Activated CD4-positive, alpha-beta T cell treated with anti-CD3 and anti-CD28 coated beads, Interleukin-2, amount 50 U/mL, for 48 hours (primary cell): ENCODE results near the gene PPP1R2.
A peak's percentile ranks its signal among the peaks of the same experiment; 100 is the strongest.
"Not testable (repeated sequence)": the region's sequence is repeated elsewhere in the genome, so short reads cannot be mapped to it uniquely, and the experiment has no call there.

ENCODE experiments used
- DNase-seq, 2 experiments: peaks; one replicate each; pipeline ENCODE4 v3.0.0-alpha.2; 2020

The PPP1R2 gene

DNA sequence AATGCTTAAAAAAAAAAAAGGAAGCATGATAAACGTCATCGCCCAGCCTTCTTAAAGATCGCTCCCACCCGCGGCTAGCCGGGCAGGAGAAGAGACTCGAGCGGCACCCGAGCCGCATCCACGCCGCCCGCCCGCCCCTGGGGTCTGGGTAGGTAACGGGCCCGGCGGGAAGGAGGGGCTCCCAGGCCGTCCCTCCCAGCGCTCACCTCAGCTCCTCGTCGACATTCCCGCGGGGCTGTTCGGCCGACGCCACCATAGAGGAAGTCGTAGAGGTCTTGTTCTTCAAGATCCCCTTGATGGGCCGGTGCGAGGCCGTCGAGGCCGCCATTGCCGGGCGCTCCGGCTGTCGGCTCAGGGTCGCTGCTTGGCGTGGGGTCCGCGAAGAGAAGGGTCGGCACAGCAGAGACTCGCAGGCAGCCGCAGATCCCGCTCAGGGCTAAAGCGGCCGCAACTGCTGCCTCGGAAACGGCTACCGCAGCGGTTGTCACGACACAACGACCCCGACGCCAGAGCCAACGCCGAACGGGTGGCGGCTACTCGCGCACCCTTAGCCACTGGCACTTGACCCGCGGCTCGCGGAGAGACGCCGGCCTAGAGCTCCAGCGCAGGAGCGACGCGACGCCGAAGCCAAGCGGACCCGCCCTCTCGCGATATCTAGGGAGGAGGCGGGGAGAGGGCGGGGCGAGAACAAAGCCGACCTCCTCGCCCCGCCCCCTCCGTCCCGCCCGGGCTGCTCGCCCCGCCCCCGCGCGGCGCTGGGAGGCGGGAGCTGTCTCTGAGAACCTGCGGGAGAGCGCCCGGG is at the start of gene PPP1R2:
TSS of gene PPP1R2 (minus strand) at position 628 of the 802 bp plus-strand sequence. CDS start at position 328, 300 bp downstream.
- peak; percentile 90 for DNase-seq

GRCh38 chr3:195591852-195592251 is 48.7 kb upstream of the PPP1R2 start:
- DNase-seq: no peak

- DNase-seq: no peak
These were observed 48.1 kb upstream of the PPP1R2 start for GRCh38 chr3:195591220-195591619.

GRCh38 chr3:195590381-195590780 is 47.3 kb upstream of the PPP1R2 start:
- DNase-seq: not testable (repeated sequence)

DNA sequence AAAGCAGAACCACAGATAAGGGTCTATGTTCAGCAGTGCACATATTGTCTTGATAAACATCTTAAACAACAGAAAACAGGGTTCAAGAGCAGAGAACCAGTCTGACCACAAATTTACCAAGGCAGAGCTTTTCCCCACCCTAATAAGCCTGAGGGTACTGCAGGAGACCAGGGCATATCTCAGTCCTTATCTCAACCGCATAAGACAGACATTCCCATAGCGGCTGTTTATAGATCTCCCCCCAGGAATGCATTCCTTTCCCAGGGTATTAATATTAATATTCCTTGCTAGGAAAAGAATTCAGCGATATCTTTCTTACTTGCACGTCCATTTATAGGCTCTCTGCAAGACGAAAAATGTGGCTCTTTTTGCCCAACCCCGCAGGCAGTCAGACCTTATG is 46.7 kb upstream of the PPP1R2 start:
- not testable (repeated sequence) for DNase-seq

DNA sequence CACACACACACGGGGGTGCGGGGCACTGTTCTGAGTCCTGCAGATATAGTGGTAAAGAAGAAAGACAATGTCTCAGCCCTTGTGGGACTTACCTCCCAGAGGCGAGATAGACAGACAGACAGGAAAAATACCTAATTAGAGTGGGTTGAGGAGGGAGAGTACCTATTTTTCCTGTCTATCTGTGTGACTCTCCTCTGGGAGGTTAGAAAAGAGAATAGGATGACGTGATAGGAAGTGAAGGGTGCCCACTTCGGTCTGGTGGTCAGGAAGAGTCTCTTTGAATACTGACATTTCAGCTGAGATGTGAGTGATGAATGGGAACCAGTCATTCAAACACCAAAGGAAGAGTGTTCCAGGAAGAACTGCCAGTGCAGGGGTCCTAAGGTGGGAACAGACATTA is 44.7 kb upstream of the PPP1R2 start:
- DNase-seq: peak; percentile 13 to 39

- no peak for DNase-seq
These were observed 44.3 kb upstream of the PPP1R2 start for GRCh38 chr3:195587406-195587805.

DNA sequence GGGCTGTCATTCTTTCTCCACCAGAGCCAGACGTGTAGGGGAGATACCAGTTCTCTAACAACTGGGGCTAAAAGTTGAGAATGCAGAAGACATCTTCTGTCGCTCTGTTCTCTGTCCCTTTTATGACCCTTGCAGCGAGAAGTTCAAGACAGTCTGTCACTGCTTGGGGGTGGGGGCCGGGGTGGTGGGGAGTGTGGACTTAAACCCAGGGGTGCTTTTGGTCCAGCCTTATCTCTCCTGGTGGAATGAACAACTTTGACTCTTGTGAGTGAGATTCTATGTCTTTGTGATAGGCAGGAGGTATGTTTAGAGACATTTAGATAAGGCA is 41.4 kb upstream of the PPP1R2 start:
- no peak for DNase-seq

DNA sequence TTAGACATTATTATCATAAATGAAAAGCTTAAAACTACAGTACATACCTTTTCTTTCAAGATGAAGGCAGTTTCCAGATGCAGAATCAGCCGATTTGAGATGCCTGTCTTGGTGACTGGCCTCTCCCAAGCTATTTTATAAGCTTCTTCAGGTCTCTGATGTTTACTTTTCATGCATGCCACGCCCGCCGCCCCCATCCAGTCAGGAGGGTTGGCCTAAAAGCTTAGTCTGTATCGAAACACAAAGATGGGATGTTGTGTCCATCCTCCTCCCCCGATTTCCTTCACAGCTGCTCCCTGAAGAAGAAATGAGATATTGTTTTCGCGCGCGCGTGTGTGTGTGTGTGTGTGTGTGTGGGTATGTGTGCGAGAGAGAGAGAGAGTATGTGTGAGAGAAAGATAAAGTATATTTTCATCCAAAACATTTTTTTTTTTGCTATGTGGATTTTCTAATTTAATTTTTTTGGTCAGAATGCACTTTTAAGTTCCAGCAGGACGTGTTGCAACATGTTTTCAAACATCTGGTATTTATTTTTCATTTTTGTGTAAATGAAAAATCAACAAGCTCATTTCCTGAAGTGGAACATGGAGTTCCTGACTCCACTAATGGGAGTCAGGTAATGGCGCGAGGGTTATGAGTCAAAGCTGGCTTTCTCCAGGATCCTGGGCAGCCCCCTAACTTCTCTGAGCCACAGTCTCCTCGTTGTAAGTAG is 40.9 kb upstream of the PPP1R2 start, which contains the start of gene APOD:
TSS of gene APOD (minus strand) at position 110 of the 712 bp plus-strand sequence. CDS start 4,479 bp downstream, outside the sequence.
- no peak for DNase-seq

GRCh38 chr3:195582947-195583346 is 39.8 kb upstream of the PPP1R2 start:
- no peak for DNase-seq

GRCh38 chr3:195580744-195581443 is 37.8 kb upstream of the PPP1R2 start:
- DNase-seq: no peak

GRCh38 chr3:195579281-195579680 is 36.2 kb upstream of the PPP1R2 start:
- DNase-seq: no peak

- no peak for DNase-seq
These were observed 35.4 kb upstream of the PPP1R2 start for GRCh38 chr3:195578565-195578964.

DNA sequence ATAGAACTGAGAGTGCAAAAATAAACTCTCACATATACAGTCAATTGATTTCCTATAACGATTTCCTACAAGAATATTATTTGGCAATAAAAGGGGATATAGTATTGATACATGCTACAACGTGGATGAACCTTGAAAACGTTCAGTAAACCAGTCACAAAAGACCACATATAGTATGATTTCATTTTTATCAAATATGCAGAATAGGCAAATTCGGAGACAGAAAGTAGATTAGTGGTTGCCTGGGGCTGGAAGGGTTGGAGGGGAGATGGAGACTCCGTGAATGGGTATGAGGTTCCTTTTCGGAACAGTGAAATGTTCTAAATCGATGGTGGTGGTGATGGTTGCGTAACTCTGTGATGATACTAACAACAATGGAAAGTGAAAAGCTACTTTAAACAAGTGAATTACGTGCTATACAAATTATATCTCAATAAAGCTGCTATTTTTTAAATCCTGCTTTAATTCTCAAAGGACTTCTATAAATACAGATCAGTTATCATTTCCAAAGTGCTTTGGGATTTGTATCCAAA is 34.6 kb upstream of the PPP1R2 start:
- DNase-seq: no peak

DNA sequence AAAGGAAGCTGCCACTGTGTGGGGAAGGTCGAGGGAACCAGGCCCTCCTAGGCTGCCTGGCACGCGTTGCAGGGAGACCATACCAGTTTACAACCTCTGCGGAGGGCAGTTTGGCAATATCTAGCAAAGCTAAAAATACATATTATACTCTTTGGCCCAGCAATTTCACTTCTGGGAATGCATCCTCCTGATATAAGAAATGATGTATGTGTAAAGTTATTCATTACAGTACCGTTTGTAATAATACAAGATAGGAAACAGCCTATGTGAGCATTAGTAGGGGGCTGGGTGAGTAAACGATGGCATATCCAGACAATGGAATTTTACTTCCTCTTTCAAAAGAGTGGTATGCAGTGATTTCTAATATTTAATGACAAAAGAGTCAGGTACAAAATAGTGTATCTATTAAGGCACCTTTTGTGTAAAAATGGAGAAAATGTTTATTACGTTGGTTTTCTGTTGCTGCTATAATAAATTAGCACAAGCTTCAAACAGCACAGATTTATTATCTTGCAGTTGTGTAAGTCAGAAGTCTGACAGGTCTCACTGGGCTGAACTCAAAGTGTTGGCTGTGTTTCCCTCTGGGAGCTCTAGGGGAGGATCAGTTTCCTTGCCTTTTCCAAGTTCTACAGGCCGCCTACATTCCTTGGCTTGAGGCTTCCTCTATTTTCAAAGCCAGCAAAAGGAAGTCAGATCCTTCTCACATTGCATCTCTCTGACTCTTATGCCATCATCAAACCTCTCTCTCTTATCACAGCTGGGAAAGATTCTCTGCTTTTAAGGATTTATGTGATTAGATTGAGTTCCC is 31.6 kb upstream of the PPP1R2 start:
- DNase-seq: no peak

GRCh38 chr3:195573611-195574496 is 30.7 kb upstream of the PPP1R2 start:
- DNase-seq: no peak

GRCh38 chr3:195571361-195571760 is 28.2 kb upstream of the PPP1R2 start:
- DNase-seq: no peak

GRCh38 chr3:195570912-195571311 is 27.8 kb upstream of the PPP1R2 start:
- DNase-seq: no peak

GRCh38 chr3:195570344-195570743 is 27.2 kb upstream of the PPP1R2 start:
- no peak for DNase-seq

GRCh38 chr3:195568630-195569029 is 25.5 kb upstream of the PPP1R2 start:
- DNase-seq: no peak

DNA sequence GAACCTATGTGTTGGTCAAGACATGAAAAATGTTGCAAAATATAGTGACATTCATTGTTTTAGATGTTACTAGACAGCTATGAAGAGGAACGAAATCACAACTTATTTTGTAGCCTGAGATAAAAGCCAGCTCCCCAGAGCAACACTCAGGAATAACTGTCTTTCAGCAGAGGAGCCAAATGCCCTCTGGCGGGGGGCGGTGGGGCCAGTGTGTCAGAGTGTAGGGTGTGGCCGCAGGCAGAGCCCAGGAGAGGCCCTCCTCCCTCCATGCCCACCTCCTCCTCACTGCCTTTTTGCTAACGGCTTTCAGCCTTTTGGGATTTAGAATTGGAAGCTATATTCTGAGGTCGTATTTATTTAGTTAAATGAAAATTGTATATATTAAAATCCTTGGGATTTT is 23.7 kb upstream of the PPP1R2 start:
- no peak for DNase-seq
